NCI-H82 treated with DMSO at 0.1 percent for 48 hours (cell line): ENCODE results near the gene NDUFS8.

Experiments
- DNase-seq: peaks from one replicate; lab custom pipeline; 2025; ENCODE audit not compliant: unreplicated experiment; lab: John Stamatoyannopoulos, UW

NDUFS8 gene

GRCh38 chr11:68014947-68015447, 15.5 kb upstream of the NDUFS8 start:
- DNase-seq, result no peak

GRCh38 chr11:68015467-68015866, 15.0 kb upstream of the NDUFS8 start:
- DNase-seq, result no peak

GRCh38 chr11:68016161-68016903, 14.1 kb upstream of the NDUFS8 start:
- no peak for DNase-seq

GRCh38 chr11:68016904-68017817, 13.3 kb upstream of the NDUFS8 start:
- no peak for DNase-seq

GRCh38 chr11:68017980-68018729, 12.3 kb upstream of the NDUFS8 start:
- no peak for DNase-seq

- DNase-seq, result no peak
Observed at GRCh38 chr11:68018730-68019190, 11.7 kb upstream of the NDUFS8 start.

GRCh38 chr11:68019486-68019885, 11.0 kb upstream of the NDUFS8 start:
- DNase-seq, result no peak

GRCh38 chr11:68020575-68020974, 9.9 kb upstream of the NDUFS8 start:
- no peak for DNase-seq

- DNase-seq, result no peak
Observed at GRCh38 chr11:68021167-68021787, 9.2 kb upstream of the NDUFS8 start.

- DNase-seq, result no peak
Observed at GRCh38 chr11:68022531-68022930, 8.0 kb upstream of the NDUFS8 start.

GRCh38 chr11:68024508-68024907, 6.0 kb upstream of the NDUFS8 start:
- no peak for DNase-seq

- DNase-seq, result no peak
Observed at GRCh38 chr11:68025047-68025446, 5.4 kb upstream of the NDUFS8 start.

GRCh38 chr11:68026391-68027105, 3.9 kb upstream of the NDUFS8 start:
- no peak for DNase-seq

GRCh38 chr11:68027667-68028066, 2.8 kb upstream of the NDUFS8 start:
- DNase-seq, result no peak

- no peak for DNase-seq
Observed at GRCh38 chr11:68028802-68029545, 1.5 kb upstream of the NDUFS8 start.

- no peak for DNase-seq
Observed at GRCh38 chr11:68031144-68031464, 623 bp downstream of the NDUFS8 start.

GRCh38 chr11:68032003-68032402, 1.5 kb downstream of the NDUFS8 start:
- DNase-seq, result no peak

- DNase-seq, result no peak
Observed at GRCh38 chr11:68032997-68033707, 2.7 kb downstream of the NDUFS8 start.

GRCh38 chr11:68033708-68034045, 3.2 kb downstream of the NDUFS8 start:
- no peak for DNase-seq
